Stimulated activated CD4-positive, alpha-beta T cell treated with anti-CD3 and anti-CD28 coated beads, Interleukin-1b, Interleukin-23, amount 100 ng/mL, for 48 hours (primary cell): Measurements from ENCODE around the gene MAGI2.
"Not testable (repeated sequence)": the region's sequence is repeated elsewhere in the genome, so short reads cannot be mapped to it uniquely, and the experiment has no call there.

ENCODE experiments used
- DNase-seq: peaks from one replicate; pipeline ENCODE4 v3.0.0-alpha.2; 2020

The MAGI2 gene

GRCh38 chr7:79034730-79035129 lies 418.7 kb downstream of the MAGI2 start:
- no peak for DNase-seq

DNA sequence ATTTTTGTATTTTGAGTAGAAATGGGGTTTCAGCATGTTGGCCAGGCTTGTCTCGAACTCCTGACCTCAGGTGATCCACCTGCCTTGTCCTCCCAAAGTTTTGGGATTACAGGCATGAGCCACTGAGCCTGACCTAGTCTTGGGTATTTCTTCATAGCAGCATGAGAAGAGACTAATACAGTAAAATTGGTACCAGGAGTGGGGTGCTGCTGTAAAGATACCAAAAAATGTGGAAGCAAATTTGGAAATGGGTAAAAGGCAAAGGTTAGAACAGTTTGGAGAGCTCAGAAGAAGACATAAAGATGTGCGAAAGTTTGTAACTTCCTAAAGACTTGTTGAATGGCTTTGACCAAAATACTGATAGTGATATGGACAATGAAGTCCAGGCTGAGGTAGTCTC lies 433.8 kb downstream of the MAGI2 start:
- DNase-seq: not testable (repeated sequence)

GRCh38 chr7:79011921-79012320 lies 441.5 kb downstream of the MAGI2 start:
- DNase-seq: no peak

DNA sequence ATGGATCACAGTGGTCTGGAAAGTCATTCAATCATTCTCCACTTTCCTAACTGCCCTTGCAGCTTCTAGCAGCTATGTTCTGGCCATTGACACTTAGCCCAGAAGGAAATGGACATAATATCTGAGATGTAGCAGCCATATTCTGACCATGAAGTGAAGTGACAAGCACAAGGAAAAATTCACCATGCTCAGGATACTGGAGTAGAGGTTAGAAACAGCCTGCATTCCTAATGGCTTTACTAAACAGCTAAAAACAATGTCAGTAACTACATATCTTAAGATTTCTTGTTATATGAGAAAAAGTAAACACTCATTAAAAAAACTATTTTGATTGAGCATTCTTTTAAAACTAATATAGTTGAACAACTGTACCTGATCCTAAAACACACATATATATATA lies 443.8 kb downstream of the MAGI2 start:
- DNase-seq: no peak

GRCh38 chr7:79008786-79009185 lies 444.7 kb downstream of the MAGI2 start:
- no peak for DNase-seq

DNA sequence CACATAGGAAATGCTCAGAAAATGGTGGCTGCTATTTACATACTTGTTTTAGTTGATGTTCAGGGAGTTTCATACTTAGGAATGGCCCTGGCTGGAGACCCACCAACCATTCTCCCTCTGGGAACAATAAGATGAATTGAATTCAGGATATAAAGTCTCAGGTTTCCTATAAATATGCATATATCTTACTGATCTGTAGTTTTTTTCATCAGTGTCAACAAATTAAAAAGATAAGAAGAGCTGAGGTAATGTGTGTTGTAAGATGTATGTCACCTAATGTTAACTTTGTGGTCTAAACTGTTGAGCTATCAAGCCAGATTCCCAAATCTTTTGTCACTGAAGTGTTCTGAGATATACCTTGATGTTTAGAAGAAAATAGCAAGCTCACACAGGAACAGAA lies 457.5 kb downstream of the MAGI2 start:
- DNase-seq: no peak

DNA sequence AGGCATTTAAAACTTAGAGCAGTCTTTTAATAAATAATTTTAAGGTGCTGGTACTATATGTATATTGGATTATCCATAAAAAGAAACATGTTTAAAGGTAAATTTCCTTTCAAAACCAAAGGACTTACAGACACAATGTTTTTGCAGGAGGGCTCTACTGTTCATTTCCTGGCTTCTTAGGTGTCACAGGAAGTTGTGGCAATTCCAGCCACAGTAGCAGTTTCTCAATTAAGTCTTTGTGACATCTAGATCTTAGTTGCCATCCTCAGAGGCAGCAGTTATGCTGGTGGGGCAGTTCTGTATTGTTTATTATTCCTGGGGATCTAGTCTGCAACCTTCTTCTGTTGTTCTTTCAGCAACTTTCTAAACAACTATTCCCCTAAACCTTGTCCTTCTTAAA lies 460.1 kb downstream of the MAGI2 start:
- no peak for DNase-seq

GRCh38 chr7:78985509-78985908 lies 468.0 kb downstream of the MAGI2 start:
- DNase-seq: no peak

GRCh38 chr7:78983483-78983882 lies 470.0 kb downstream of the MAGI2 start:
- no peak for DNase-seq

- DNase-seq: no peak
Observed at GRCh38 chr7:78970440-78970916, 483.0 kb downstream of the MAGI2 start.

DNA sequence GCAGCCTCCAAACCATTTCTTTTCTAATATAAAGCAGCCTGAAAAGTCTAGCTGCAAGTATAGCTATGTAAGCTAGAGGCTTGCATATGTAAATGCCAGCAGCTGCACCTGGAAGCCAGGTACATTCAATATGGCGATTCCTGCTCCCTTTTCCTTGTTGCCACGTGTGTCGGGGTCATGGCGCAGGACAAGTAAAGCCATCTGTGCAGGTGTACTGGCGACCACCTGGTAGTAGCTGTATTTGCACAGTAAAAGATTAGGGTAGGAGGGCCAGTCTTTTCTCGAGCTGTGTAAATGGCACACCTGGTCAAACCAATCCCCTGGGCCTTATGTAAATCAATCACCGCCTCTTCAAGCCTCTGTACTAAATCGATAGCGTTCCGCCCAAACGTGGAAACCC lies 484.5 kb downstream of the MAGI2 start:
- no peak for DNase-seq

GRCh38 chr7:78967561-78967960 lies 485.9 kb downstream of the MAGI2 start:
- not testable (repeated sequence) for DNase-seq

- DNase-seq: no peak
Observed at GRCh38 chr7:78967046-78967445, 486.4 kb downstream of the MAGI2 start.

GRCh38 chr7:78959477-78959876 lies 494.0 kb downstream of the MAGI2 start:
- DNase-seq: no peak

GRCh38 chr7:78955329-78955728 lies 498.1 kb downstream of the MAGI2 start:
- DNase-seq: no peak

- no peak for DNase-seq
Observed at GRCh38 chr7:78953726-78954363, 499.6 kb downstream of the MAGI2 start.

DNA sequence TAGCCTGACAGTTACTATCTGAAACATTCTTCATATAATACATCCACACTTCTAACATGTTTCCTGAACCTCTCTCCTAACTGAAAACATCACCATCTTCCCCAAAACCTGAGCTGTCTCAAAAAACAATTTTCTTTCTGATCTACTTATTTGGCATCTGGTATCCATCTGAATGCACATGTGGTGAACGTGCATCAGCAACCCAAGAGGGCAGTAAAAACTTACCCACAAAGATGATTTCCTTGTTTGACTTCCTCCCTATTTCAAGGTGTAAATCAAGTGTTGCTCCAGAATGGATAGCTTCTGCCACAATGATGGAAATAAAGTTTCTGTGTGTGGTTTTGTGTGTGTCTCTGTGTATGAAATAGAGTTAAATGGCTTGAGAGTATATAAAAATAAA lies 500.4 kb downstream of the MAGI2 start:
- DNase-seq: no peak

DNA sequence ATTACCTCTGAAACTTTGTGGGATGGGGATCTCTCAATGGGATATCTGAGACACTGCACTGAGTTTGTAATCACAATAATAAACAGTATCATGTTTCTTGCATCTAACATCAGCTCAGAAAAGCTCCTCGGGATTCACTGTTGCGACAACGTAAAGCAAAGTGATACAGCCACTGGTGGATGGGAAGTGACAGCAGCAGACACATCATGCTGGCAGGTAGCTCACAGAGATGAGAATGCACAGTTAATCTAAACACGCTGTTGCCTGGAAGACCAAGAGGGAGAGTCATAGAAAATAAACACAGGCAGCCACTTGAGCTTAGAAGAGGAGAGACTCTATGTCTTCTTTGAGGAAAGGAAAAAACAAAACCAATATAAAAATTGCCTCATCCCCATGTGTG lies 513.8 kb downstream of the MAGI2 start:
- DNase-seq: no peak

- DNase-seq: no peak
Observed at GRCh38 chr7:78924581-78924980, 528.9 kb downstream of the MAGI2 start.

DNA sequence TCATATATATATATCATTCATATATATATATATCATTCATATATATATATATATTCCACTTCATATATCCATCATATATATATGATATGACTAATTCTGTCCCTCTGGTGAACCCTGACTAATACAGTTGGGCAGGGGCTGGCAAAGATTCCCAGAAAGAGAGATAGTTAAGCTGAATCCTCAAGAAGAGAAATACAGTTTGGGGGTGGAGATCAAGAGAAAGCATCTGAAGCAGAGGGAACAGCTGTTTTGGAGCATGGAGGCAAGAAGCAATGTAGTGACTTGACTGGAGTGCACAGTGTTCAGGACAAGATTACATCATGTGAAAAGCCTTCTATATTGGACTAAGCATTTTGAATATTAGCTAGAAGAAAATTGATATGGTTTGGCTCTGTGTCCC lies 540.7 kb downstream of the MAGI2 start:
- DNase-seq: no peak

DNA sequence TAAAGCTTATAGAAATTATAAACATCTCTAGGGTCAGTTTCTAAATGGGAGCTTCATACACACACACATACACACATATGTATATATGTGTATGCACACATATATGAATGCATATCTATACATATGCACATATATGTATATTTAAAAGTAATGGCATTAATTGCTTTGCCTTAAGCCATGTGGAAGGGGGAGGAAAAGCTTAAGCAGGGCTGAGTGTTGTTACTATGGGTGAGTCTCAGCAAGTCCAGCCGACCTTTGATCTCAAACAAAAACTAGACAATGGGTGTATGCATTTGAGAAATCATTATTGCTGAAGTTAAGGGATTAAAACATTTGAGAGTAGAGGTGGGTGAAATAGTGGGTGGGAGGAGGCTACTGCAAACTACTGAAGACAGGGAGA lies 546.7 kb downstream of the MAGI2 start:
- DNase-seq: no peak

DNA sequence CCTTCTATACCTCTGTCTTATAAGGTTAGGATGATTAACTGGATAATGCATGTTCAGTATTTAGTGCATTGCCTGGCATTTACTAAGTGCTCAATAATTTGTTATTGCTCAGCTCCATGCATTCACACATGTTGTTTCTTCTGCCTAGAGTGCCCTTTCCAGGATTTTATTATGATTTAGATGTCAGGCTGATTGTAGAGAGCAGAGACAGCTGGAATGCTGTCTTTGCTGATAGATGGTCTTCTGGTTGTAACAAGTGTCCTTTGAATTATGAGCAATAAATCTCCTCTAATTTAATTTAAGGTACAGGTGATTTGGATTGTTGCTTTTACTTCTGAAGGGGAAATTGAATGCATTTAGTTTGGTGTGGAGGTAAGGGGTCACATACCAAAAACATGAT lies 548.0 kb downstream of the MAGI2 start:
- no peak for DNase-seq

GRCh38 chr7:78904983-78905382 lies 548.5 kb downstream of the MAGI2 start:
- no peak for DNase-seq

GRCh38 chr7:78901566-78901965 lies 551.9 kb downstream of the MAGI2 start:
- DNase-seq: no peak

GRCh38 chr7:78900806-78901205 lies 552.7 kb downstream of the MAGI2 start:
- no peak for DNase-seq

DNA sequence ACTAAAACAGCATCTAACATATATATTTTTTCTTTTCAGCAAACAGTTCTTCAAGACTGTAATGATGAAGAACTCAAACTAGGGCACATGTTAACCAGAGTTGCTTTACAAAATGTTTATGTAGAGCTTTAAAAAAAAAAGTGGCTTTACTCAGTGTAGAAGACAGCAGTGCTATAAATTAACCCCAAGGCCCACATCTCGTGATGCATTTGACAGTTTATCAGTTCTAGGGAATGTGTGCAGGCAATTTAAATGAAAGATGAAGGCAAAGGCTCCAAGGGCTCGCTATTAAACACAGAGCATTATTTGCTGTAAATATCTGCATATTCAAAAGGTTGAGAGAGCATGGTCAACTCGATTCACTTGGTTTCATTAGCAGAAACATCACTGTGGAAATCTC lies 558.1 kb downstream of the MAGI2 start:
- DNase-seq: no peak
